Islet of Langerhans (tissue), 1 donor: ENCODE results near the gene DCTN1.
"Not testable (repeated sequence)": the region's sequence is repeated elsewhere in the genome, so short reads cannot be mapped to it uniquely, and the experiment has no call there.

Experiments
- FAIRE-seq: peaks from one replicate; lab custom pipeline; 2011; peaks lifted over from hg19 to GRCh38; lab: Jason Lieb, UNC

DCTN1 gene

GRCh38 chr2:74379851-74380789, at the start of gene DCTN1:
Gene DCTN1, minus strand, starts transcription at chr2:74380311. Its CDS starts 274 bp downstream, at chr2:74380037.
- no peak for FAIRE-seq

- no peak for FAIRE-seq
These were observed 48.6 kb upstream of the DCTN1 start for GRCh38 chr2:74428675-74429074.

GRCh38 chr2:74427551-74427950, 47.4 kb upstream of the DCTN1 start:
- no peak for FAIRE-seq

- FAIRE-seq = no peak
These were observed 46.2 kb upstream of the DCTN1 start for GRCh38 chr2:74426181-74426758.

- no peak for FAIRE-seq
These were observed 45.4 kb upstream of the DCTN1 start for GRCh38 chr2:74425523-74425922.

- FAIRE-seq = no peak
These were observed 44.9 kb upstream of the DCTN1 start for GRCh38 chr2:74424995-74425406.

- no peak for FAIRE-seq
These were observed 44.3 kb upstream of the DCTN1 start for GRCh38 chr2:74424139-74424992.

GRCh38 chr2:74423231-74424095, 43.4 kb upstream of the DCTN1 start:
- no peak for FAIRE-seq

- no peak for FAIRE-seq
These were observed 41.2 kb upstream of the DCTN1 start, which contains the start of the genes C2orf81 and WDR54 for GRCh38 chr2:74421221-74421870. Gene C2orf81, minus strand, starts transcription at chr2:74421619. Its CDS starts 59 bp downstream, at chr2:74421560. Gene WDR54, plus strand, starts transcription at chr2:74421730. Its CDS starts 424 bp downstream, at chr2:74422154.

- FAIRE-seq = not testable (repeated sequence)
These were observed 40.5 kb upstream of the DCTN1 start for GRCh38 chr2:74420443-74421103.

- FAIRE-seq = no peak
These were observed 39.9 kb upstream of the DCTN1 start for GRCh38 chr2:74420006-74420405.

GRCh38 chr2:74419345-74419744, 39.2 kb upstream of the DCTN1 start:
- FAIRE-seq = no peak

- no peak for FAIRE-seq
These were observed 38.2 kb upstream of the DCTN1 start for GRCh38 chr2:74418312-74418711.

- no peak for FAIRE-seq
These were observed 37.7 kb upstream of the DCTN1 start for GRCh38 chr2:74417763-74418162.

GRCh38 chr2:74417197-74417596, 37.1 kb upstream of the DCTN1 start:
- no peak for FAIRE-seq

GRCh38 chr2:74416778-74417177, 36.7 kb upstream of the DCTN1 start:
- FAIRE-seq = no peak

GRCh38 chr2:74415762-74416395, 35.8 kb upstream of the DCTN1 start:
- FAIRE-seq = no peak

GRCh38 chr2:74414881-74415761, 35.0 kb upstream of the DCTN1 start:
- FAIRE-seq = no peak

- FAIRE-seq = no peak
These were observed 34.3 kb upstream of the DCTN1 start for GRCh38 chr2:74414441-74414840.
